Measurements from ENCODE around the gene C19orf44.
"Not testable (repeated sequence)": the region's sequence is repeated elsewhere in the genome, so short reads cannot be mapped to it uniquely, and the experiment has no call there.

C19orf44 gene

GRCh38 chr19:16541526-16542044 is 45.4 kb downstream of the C19orf44 start:
- DNase-seq: no peak

DNA sequence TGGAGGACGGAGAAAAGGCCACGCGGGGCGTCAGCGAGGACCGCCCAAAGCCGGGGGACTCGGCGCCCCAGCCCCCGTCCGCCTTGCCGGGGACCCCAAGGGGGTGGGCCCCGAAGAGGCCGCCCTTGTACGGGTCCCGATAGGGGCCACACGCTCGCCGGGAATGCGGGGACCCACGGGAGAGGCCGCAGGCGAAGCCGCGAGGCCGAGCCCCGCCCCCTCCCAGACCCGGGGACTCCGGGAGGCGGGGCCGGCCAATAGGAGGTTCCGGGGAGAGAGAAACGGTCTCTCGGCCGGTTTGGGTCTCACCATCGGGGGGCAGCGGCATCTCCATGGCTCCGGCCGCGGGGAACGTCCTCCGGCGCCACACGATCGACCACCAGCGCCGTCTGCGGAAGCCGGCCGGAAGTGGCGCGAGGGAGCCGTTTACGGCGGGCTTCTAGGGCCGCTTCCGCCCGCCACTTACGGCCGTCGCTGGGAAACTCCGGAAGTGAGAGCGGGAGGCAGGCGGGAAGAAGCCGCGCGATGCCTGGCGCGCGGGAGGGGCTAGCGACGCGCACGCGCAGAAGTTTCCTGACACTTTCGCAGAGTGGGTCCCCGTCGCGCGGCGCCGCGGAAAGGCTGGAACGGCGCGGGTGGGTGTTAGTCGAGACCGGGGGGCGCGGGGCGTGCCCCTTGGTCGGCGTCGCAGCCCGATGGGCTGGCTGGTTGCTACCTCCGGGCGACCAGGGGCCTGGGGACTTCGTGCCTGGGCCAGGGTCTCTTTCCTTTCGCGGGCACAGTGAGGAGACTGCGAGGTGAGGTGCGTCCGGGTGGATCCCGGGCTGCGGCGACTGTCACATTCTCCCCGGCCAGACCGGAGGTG is 46.1 kb downstream of the C19orf44 start, which contains the start of gene CHERP:
Gene CHERP, minus strand, starts transcription at position 393 of the 865 bp plus-strand sequence. Its CDS starts 59 bp downstream, at position 334.
- peak; percentile 93 for DNase-seq

- no peak for DNase-seq
These were observed 46.8 kb downstream of the C19orf44 start for GRCh38 chr19:16542910-16543472.

- DNase-seq: not testable (repeated sequence)
These were observed 47.5 kb downstream of the C19orf44 start for GRCh38 chr19:16543734-16544133.

- DNase-seq: no peak
These were observed 48.5 kb downstream of the C19orf44 start for GRCh38 chr19:16544473-16545231.

- no peak for DNase-seq
These were observed 52.8 kb downstream of the C19orf44 start for GRCh38 chr19:16548956-16549355.

DNA sequence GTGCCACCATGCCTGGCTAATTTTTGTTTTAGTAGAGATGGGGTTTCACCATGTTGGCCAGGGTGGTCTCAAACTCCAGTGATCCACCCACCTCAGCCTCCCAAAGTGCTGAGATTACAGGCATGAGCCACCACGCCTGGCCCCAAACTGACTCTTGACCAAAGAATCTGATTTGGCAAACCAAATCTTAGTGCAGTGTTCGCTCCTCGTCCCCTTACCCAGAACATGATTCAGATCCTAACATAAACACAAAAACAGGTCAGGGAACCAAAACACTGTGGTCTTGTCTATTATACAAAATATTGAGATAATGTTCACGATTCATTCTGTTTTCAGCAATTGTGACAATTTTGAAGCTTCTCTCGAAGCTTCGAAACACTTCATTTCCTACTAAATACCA is 55.7 kb downstream of the C19orf44 start:
- not testable (repeated sequence) for DNase-seq

DNA sequence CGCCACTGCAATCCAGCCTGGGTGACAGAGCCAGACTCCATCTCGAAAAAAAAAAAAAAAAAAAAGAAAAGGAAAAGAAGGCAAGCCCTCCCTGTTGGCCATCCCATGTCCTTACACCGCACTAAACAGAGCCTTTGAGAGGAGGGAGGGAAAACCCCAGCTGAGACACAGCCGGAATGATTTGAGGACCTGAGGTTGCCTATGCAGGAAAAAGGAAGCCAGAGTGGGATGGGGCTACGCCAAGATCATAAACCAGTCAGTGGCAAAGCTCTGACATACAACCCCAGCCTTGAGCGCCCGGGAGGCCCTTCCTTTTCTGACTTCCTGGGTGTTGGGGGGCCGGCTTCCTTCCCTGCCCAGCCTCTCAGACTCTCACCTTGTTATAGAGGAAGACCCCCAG is 58.6 kb downstream of the C19orf44 start:
- DNase-seq: no peak

GRCh38 chr19:16559780-16560276 is 63.6 kb downstream of the C19orf44 start:
- no peak for DNase-seq

- DNase-seq: no peak
These were observed 65.2 kb downstream of the C19orf44 start for GRCh38 chr19:16561382-16561781.

- DNase-seq: no peak
These were observed 66.4 kb downstream of the C19orf44 start for GRCh38 chr19:16562608-16563025.

DNA sequence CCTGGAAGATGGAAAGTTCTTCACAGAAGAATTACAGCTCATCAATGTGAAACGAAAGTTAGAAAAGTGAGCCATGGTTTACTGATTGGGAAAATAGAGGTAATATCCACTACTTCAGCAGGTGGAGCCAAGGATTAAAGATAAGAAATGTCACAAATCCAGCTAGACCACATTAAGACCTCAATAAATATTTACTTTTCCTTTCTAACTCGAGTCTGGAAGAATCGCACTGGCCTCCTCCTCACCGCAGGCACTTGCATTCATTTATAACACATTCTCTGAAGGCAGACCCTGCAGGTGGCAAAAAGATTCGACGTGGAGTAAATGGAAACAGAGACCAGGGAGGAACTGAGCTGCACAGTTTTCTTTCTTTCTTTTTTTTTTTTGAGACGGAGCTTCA is 68.6 kb downstream of the C19orf44 start:
- no peak for DNase-seq

- no peak for DNase-seq
These were observed 70.0 kb downstream of the C19orf44 start for GRCh38 chr19:16566161-16566560.

DNA sequence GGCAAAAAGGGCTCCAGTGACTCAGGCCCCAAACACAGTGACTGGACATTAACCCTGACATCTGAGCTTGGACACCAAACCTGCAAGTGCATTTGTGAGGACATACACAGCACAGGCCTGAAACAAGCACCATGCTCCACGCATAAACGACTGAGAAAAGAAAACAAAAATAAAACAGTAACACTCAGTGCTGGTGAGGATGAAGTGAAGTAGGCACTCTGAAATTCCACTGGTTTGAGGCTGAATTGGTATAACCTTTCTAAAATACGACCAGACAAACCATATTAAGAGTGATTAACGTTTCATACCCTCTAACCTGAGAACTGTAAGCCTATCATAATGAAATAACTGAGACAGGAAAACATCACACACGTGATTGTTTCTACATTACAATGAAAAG is 70.5 kb downstream of the C19orf44 start:
- DNase-seq: no peak

DNA sequence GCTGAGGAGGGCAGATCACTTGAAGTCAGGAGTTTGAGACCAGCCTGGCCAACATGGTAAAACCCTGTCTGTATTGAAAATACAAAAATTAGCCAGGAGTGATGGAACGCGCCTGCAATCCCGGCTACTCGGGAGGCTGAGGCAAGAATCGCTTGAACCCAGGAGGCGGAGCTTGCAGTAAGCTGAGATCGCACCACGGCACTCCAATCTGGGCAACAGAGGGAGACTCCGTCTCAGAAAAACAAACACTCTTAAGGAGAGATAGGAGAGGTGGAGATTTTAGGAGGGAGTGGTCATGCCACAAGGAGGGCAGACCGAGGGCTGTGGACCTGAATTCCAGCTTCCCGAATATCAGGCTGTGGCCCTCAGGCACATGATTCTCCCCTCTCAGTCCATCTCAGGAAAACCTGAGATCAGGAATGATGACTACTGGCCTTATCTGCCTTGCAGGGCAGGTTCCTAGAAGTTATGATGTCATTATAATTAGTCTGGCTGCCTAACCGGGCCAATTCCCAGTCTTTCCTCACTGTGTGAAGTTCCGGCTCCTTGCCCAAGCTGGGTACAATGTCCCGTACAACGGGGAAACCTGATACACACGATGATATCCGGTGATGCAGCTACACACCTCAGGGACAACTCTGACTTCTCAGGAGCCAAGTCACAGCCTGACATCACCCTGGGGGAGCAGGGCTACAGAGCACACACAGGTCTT is 73.6 kb downstream of the C19orf44 start:
- DNase-seq: no peak
